ENCODE results near the gene EXOC2.

The EXOC2 gene

GRCh38 chr6:456358-456867 is 236.5 kb downstream of the EXOC2 start:
- no peak for FAIRE-seq

DNA sequence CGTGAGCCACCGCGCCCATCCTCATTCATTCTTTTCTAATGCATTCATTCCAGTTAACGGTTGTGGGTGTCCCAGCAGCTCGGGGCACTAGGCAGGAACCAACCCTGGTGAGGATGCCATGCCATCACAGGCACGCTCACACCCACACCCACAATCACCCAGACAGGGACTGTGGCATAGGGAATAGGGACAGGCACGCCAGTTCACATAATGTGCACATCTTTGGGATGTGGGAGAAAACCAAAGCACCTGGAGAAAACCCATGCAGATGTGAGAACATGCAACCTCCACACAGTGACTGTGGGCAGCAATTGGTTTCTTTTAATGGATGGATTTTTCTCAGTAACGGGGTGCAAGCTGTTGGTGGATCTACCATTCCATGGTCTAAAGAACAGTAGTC is 237.1 kb downstream of the EXOC2 start:
- FAIRE-seq: no peak

DNA sequence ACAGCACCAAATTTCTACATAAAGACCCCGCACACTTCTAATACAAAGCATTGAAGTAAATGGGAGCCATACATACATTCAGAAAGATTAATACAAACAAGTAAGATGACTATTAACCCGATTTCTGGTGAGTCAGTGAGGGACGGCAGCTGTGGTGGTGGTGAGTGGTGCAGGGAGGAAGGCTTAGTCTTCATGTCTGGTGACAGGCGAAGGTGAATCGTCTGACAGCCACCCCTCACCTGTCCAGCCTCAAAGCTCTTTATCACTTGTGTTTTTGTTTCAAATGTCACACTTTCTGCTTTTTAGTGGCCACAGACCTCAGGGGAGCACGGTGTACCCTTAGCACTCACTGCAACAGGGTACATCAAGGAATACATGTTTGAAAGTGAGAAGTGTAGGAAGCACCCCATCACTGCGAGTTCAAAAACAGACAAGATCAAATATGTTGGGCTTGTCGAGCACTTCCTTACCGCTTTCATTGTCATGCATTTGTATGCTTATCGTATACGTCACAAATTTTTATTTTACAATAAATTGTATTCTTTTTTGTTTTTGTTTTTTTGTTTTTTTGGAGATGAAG is 237.8 kb downstream of the EXOC2 start:
- no peak for FAIRE-seq

- peak; percentile 70 for FAIRE-seq
These were observed 238.6 kb downstream of the EXOC2 start for GRCh38 chr6:454148-454991.

- FAIRE-seq: no peak
These were observed 239.8 kb downstream of the EXOC2 start for GRCh38 chr6:453152-453551.

GRCh38 chr6:452301-453067 is 240.5 kb downstream of the EXOC2 start:
- no peak for FAIRE-seq

- no peak for FAIRE-seq
These were observed 241.1 kb downstream of the EXOC2 start for GRCh38 chr6:451847-452246.

- no peak for FAIRE-seq
These were observed 241.6 kb downstream of the EXOC2 start for GRCh38 chr6:451336-451735.

- no peak for FAIRE-seq
These were observed 243.2 kb downstream of the EXOC2 start for GRCh38 chr6:449486-450419.

DNA sequence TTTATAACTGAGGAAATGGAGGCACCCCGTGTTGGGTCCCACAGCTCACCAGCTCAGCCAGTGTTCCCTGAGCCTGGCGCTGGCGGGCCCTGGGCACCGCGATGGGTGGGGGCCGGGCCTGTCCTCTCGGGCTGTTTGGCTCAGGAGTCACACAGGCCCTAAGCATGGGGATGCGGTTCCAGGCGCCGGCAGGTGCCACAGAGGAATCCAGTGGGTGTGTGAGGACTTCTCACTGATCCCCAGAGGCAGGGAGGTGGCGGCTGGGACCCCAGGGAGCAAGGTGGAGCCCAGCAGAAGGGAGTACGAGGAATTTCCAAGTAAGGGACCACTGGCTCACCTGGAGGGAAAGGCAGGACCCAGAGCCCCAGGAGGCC is 243.9 kb downstream of the EXOC2 start:
- no peak for FAIRE-seq

- no peak for FAIRE-seq
These were observed 244.5 kb downstream of the EXOC2 start for GRCh38 chr6:448296-449056.

DNA sequence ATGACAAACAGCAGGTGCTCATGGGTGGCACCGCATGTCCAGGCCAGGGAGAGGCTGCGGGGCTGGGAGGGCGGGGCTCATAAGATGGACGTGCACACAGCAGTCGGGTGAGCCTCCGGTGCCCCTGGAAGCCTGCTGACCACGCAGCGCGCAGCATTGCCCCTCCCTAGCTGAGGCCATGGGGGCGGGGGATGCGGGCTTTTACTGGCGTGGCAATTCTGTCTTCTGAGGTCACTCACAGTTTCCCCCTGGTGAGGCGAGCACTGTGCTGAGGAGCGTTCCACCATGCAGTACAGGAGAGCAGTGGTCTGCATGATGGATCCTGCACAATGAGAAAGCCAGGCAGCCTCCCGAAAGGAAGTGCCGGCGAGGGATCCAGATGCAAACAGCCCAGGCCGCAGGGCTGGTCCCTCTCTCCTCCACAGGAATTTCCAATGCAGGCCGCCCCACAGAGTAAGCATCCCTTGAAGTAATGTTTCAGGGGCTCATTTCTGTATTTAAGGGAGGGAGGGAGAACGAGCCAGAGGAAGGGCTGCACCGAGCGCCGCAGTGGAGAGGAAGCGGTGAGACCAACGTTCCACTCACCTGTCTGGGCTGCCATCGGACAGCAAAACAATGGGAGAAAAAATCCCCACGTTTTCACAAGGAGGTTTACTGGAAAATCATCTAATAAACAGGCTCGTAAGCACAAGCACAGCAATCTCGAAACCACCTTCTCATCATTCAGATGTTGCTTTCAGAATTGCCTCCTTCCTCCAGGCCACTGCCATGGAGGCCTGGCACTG is 245.4 kb downstream of the EXOC2 start:
- FAIRE-seq: no peak

DNA sequence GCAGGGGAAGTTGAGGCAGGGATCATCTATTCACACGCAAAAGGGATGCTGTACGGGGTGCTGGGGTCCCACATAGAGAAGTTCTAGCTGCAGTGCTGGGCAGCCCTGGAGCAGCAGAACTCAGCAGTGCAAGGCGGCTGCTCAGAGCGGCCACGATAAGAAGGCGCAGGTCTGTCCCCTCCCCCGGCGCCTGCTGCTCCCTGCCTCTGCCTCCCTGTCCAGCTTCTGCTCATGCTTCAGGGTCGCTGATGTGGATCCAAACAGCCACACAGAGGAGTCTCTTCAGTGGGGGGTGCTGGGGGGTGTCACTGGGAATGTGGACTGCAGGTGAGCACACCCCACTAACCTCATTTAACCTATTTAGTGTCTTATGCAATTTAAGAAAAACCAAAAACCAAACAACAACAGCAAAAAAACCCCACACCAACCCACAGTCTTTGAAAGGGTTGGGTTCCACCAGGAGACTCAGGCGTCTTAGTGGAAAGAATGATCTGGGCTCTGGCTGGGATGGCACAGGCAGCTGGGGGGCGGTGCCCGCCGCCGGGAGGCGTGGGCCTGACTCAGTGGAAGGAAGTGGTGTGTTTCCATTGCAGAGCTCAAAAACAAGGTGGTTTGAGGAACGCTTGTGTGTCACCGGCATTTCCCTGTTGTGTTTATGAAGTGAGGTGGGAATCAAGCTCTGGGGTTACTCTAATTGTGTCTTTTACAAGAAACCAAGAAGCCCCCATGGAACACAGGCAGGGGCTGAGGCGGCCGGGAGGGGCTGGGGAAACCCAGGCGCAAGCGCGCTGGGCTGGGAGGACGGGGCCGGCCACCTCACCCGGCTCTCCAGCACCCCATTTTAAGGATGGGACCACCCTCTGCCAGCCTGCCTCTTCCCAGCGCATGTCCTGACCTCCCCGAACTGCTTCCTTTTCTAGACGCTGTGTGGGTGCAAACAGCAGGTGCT is 246.2 kb downstream of the EXOC2 start:
- no peak for FAIRE-seq

- no peak for FAIRE-seq
These were observed 247.1 kb downstream of the EXOC2 start for GRCh38 chr6:445571-446417.

- FAIRE-seq: no peak
These were observed 248.2 kb downstream of the EXOC2 start for GRCh38 chr6:444653-445275.

GRCh38 chr6:443621-444159 is 249.2 kb downstream of the EXOC2 start:
- FAIRE-seq: no peak

GRCh38 chr6:441126-441920 is 251.6 kb downstream of the EXOC2 start:
- no peak for FAIRE-seq
